HG03139 (cell line): Measurements from ENCODE around the gene TBX21.

Experiments used
- ATAC-seq: cut with Tn5 transposase; IDR thresholded peaks from one replicate; pipeline ENCODE4 v1.9.1; 2021; ENCODE audit not compliant: unreplicated experiment

Gene TBX21

DNA sequence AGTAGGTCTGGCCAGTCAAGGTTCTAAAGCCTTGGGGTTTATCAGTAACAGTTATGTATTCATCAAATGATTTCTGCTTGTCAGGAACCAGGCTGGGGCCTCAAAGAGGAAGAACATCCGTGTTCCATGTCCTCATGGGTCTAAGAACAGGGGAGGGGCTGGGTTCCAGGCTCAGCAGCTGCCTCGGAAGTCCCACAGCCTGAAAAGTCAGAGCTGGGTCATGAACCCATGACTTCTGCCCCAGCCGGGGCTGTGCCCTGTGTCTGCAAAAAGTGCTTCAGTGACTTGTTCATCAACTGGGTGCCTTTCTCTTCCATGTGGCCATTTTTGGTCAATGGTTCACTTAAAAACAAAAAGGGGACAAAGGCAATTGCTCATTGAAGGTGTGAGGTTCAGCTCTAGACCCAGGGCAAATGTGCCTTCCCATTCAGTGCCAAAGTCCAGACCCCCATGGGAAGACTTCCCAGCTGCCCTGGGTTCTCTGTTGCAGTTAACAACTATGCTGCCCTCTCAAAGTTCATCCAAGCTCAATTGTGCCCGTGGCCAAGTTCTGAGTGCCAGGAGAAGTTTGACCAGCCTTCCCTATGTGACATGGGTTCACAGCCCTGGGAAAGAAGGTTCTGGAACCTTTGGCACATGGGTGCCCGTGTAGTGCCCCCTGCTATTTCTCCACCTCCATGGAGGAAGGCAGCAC is 20.6 kb upstream of the TBX21 start:
- ATAC-seq = no peak

- ATAC-seq = no peak
Observed at GRCh38 chr17:47713980-47714700, 18.9 kb upstream of the TBX21 start.

GRCh38 chr17:47714773-47715396 is 18.2 kb upstream of the TBX21 start:
- ATAC-seq = no peak

- no peak for ATAC-seq
Observed at GRCh38 chr17:47715669-47716325, 17.2 kb upstream of the TBX21 start.

- ATAC-seq = no peak
Observed at GRCh38 chr17:47716375-47716774, 16.7 kb upstream of the TBX21 start.

DNA sequence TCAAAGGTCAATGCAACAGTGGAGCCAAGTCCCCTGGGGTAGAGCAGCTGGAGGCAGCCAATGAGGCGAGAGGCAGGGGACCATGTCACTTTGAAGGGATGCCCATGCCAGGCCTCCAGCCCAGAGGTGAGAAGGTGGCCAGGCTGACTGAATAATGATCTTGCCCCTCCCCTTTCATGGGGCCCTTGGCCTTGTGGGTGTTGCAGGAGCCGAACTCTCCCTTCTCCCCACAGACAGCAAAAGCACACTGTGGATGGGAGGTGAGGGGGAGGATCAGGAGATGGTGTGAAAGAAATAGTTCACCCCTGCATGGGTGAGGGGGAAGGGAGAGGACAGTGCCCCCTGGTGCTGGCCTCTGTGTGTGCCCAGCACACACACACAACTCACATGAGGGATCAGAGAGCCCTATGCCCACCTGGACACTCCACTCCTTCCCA is 15.8 kb upstream of the TBX21 start:
- ATAC-seq = no peak

DNA sequence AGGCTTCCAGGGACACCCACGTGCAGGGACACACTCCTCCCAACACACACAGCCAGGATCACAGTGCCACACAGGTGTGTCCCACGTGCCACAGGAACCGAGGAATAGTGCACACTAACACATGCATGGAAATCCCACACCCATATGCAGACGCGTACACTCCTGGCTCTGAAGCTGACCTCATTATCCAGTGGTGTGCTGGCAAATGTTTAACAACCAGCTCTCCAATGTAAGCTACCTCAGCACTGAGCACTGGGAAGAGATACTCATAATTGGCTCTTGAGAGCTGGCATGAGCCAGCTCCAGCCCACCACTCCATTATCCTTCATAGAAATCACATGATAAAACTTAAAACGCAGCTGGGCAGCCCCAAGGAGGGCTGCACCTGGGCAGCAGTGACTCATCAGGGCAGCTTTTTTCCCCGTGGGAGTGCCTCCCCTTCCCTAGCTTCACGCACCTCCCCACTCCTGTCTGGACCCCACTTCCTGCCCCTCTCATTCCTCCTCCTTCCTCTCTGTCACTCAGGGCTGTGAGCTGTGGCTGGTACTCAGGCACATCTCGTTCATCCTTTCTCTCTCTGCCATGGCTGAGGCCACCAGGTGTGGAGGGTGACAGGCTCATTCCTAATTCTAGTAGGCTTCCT is 14.9 kb upstream of the TBX21 start:
- ATAC-seq = no peak

GRCh38 chr17:47718634-47719405 is 14.2 kb upstream of the TBX21 start:
- no peak for ATAC-seq

DNA sequence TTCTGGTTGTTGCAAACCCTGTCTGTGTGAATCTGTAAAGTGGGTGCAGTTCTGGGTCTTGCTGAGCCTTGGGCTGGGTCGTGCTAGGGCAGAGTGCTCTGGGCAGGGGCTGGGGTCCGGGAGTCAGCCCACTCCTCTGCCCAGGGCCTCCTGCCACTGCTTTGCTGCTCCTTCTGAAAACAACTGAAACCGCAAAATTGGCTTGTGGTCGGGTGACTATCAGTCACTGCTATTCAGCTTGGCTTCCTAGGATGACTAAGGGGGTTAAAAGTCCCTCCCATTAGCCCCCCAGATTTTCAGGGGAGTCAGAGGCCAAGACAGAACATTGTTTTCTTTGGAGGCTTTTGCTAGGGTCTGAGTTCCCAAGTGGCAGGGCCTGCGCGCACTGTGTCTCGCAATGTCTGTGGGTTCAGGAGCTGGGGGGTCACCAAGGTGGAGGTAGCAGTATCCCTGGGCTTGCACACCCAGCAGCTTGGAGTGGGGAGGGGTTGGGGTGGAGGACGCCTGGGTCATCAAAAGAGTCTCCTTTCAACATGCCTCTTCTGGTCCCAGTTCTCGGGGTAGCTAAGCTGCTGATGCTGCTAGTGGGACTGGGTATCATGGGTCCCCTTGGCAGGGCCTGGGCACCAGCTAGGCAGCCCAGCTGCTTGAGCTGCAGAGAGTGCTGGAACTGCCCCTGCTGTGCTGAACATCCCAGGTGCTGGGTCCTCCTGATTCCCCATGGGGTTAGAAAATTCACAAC is 13.5 kb upstream of the TBX21 start:
- ATAC-seq = no peak

DNA sequence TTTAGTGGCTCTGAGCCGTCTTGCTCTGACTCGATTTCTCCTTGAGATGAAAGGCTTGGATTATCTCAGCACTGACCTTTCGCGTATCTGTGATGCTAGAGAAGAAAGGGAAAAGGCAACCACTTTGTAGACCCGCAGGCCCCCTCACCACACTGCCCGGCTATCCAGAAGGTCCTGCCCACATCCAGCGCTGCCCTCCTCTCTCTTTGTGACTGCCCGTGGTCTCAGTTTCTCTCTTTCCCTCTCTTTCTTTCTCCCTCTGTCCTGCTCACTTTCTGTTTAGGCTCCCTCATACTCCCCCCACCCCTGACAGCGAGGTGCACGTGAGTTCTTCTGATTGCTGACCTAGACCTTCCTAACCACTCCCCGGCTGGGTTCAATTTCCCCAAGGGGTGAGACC is 12.8 kb upstream of the TBX21 start:
- no peak for ATAC-seq

- ATAC-seq = no peak
Observed at GRCh38 chr17:47720754-47721533, 12.1 kb upstream of the TBX21 start.

DNA sequence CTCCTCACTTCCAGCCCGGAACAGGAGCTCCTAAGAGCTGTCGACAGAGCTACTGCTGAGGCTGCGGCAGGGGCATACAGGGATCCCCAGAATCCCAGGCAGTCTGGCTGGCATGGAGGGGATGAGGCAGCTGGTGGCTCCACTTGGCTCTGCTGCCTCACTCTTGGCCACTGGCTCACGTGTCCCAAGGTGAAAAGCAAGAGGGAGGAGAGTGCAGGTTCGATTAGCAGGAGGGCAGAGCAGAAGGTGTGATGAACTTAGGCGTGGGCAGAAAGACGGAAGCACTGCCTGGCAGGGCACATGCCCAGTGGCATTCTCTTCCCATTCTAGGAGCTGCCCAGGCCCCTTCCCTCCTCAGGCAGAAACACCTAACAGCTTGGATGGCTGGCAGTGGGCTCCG is 11.3 kb upstream of the TBX21 start:
- ATAC-seq = no peak

GRCh38 chr17:47724705-47725104 is 8.3 kb upstream of the TBX21 start:
- no peak for ATAC-seq

DNA sequence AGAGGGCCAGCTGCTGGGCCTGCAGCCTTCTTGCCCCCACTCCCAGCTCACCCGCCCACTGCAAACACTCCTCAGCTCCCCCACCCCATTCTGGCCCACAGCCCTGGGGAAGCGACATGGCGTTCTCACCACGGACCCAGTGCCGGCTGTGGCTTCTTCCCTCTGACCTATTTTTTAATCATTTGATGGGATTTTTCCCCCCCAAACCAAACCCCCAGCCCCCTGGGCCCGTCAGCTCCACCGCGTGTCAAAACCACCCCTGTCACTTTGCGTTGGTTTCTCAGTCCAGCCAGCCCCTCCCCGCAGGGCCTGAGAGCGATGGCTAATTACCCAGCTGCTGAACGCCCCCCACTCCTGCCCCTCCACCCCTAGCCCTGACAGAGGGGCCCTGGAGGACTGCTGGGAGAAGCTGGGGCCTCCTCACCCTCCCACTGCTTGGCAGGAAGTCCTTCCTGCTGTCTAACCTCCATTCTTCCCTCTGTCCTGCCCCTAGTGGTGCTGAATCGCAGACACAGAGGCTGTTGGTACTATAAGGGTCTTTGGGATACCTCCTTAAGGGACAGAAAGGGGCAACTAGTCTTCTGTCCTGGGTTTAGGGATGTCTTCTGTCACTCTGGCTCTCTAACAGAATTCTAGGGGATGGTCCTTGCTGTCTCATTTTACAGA is 7.5 kb upstream of the TBX21 start:
- ATAC-seq = no peak

DNA sequence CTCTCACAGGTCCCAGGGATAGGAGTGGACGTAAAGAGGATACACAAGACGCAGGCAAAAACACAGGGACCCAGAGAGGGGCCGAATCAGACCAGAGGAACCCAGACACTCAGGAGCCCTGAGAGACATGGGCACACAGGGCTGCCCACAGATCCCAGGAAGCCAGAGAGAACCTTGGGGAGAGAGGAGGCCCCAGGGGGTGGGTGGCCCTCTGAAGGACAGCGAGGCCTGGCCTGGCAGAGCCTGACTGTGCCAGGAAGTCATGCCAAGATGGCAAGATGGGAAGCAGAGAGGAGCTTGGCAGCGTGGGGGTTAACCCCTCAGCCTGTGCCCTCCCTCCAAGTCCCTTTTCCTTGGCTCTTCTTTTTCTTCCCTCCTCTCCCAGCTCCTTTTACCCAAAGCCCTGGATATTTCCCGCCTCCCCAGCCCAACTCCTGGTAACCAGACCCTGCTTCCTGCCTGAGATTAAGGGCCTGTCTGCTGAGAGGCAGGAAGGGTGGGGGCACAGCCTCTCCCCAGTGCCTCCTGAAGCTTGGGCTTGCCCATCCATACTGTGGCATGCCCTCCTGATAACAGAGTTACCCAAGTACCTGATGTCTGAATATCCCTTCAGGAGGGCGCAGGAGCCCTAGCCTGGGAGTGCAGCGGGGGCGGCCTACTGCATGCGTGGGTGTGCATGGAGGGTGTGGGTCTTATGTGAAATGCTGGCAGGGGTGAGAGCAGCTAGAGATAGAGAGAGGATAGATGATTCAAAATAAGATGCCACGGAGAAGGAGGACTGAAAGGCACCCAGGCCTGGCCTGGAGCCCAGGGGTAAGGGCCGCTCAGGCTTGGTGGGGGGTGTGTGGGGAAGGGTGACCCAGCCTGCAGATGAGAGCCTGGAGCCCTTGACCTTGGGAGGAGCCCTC is 6.0 kb upstream of the TBX21 start:
- no peak for ATAC-seq

DNA sequence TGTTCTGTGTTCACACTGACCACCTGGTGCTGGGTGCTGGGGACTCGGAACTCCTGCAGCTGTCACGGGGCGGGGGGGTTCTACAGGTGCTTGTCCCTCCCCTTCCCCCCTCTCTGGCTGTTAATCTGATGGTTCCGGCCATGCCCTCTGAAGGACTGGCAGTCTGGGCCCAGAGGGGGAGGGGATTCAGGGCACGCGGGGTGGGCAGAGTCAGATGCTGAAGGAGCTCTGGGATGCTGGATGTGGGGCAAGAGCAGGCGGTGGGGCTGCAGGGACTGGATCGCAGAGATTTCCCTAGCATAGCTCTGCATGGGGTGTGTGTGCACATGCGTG is 5.4 kb upstream of the TBX21 start:
- no peak for ATAC-seq

DNA sequence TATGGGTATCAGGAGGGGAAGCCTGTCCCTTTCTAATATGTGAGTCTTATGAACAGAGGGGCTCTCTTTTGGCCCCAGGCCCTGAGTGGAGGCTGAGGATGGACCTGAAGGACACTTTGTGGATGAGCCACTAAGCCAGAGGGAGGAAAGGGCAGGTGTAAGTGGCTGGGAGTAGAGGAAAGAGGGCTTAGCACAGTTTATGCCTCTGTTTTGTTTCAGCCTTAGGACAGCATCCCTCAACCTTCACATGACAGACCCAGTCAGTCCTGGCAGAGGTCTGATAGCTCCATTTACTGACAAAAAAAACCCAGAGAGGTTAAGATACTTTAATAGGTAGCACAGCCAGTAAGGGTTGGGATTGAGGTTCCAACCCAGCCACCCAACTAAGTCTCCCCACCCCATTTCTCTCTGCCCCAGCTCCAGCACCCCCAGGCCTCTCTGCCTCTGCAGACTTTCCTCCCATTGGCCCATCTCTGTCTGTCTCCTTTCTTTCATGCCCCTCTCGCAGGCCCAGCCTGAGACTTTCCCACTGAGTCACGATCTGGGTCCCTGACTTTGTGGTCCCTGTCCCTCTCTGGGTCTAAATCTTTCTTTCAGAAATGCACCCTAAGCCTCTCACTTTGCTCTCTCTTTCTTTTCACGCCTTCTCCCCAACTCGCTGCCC is 4.7 kb upstream of the TBX21 start:
- ATAC-seq = no peak
